GM18499 (cell line): ENCODE data around the gene SRSF9.

Experiments used
- ATAC-seq: cut with Tn5 transposase; IDR thresholded peaks from one replicate; pipeline ENCODE4 v1.9.1; 2021; ENCODE audit warnings: moderate number of reproducible peaks; ENCODE audit not compliant: insufficient read depth, unreplicated experiment

Gene SRSF9

DNA sequence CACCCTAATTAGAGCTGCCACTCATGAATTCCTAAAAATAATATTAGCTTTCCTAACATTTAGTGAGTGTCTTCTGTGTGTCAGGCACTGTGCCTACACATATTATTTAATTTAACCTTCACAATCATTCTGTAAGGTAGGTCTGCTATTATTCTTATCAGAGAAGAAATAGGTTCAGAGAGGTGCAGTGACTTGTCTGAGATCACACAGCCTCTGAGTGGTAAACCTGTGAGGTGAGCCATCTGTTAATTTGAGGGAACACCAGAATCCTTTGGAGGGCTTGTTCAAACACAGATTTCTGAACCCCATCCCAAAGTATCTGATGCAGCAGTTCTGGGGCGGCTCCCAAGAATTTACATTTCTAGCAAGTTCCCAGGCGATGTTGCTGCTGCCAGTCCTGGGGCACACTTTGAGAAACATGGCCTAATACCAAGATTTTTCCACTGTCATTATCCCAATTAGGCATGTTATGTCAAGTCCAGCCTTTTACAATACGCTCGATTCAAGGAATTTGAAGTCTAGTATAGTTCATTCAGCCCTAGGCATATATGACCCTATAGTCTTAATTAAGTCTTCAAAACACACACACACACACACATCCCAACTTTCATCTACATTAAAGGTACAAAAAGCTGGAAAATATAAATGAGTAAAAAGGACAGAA, 51.5 kb downstream of the SRSF9 start:
- ATAC-seq, result no peak

- ATAC-seq, result no peak
Observed at GRCh38 chr12:120416490-120417216, 52.9 kb downstream of the SRSF9 start.

GRCh38 chr12:120413901-120414695, 55.5 kb downstream of the SRSF9 start:
- ATAC-seq, result no peak

GRCh38 chr12:120412421-120412820, 57.1 kb downstream of the SRSF9 start:
- ATAC-seq, result no peak
